Measurements from ENCODE around the gene ALPI. TPM values are rescaled to one million over a fixed set of nuclear protein-coding genes. Genes with fewer than 3 reads are reported as not detected.

Gene ALPI
- total RNA-seq, 1 experiment from 2014 or later = not detected

GRCh38 chr2:232459419-232460035 lies 3.6 kb downstream of the ALPI start:
- H3K9me2 ChIP-seq (replicated peaks; ENCODE audit: low read length) = no peaks in the 10 kb centered on the region
- no peak overlapping the region for H3K4me3 ChIP-seq (ENCODE audit: low read length)
- no peaks in the 10 kb centered on the region for H3F3A ChIP-seq (ENCODE audit: low read length, unreplicated experiment)
- H2AFZ ChIP-seq (ENCODE audit: low read length) = no peak overlapping the region
- DNase-seq (no peak), ATAC-seq (no peak)
- BruUV-seq (replicated peaks) = no TSS peak
- H3K36me3 ChIP-seq (ENCODE audit: low read depth, low read length) = no peaks in the 10 kb centered on the region
- no peak overlapping the region for H3K9ac ChIP-seq (ENCODE audit: low read length)
- ChIA-PET CTCF (no interaction called here), POLR2A (ENCODE audit: unreplicated experiment) (no interaction called here)
- H3K27me3 ChIP-seq (ENCODE audit: low read length) = peaks cover 15% of the 10 kb centered on the region
- no peaks in the 10 kb centered on the region for H3K4me1 ChIP-seq (ENCODE audit: insufficient read depth, low read length)
- no peak overlapping the region for H3K27ac ChIP-seq (ENCODE audit: low read length)
- H3K9me3 ChIP-seq (ENCODE audit: low read length) = no peaks in the 10 kb centered on the region
- no peaks in the 10 kb centered on the region for H4K20me1 ChIP-seq (ENCODE audit: low read length)
- TF ChIP-seq EZH2 (IDR thresholded peaks at IDR 0.05; ENCODE audit: low read length, unreplicated experiment) (no peak), CTCF (conservative IDR thresholded peaks at IDR 0.05; ENCODE audit: low read depth, low read length) (no peak), EZH2phosphoT487 (IDR thresholded peaks at IDR 0.05; ENCODE audit: borderline replicate concordance, low read length) (no peak)
- intact Hi-C loops (cut with micrococcal nuclease) = no loop called here
- H3K79me2 ChIP-seq (ENCODE audit: low read length) = no peaks in the 10 kb centered on the region
- no peak overlapping the region for H3K4me2 ChIP-seq (ENCODE audit: low read length)

- no TSS peak for BruUV-seq (replicated peaks)
- Histone ChIP-seq H4K20me1 (ENCODE audit: low read length) (no peaks in the 10 kb centered on the region), H3K9ac (ENCODE audit: low read length) (no peak overlapping the region), H3K4me2 (ENCODE audit: low read length) (no peak overlapping the region), H3K27ac (ENCODE audit: low read length) (no peak overlapping the region), H3K9me3 (ENCODE audit: low read length) (no peaks in the 10 kb centered on the region), H3K9me2 (replicated peaks; ENCODE audit: low read length) (no peaks in the 10 kb centered on the region), H3K4me1 (ENCODE audit: insufficient read depth, low read length) (no peaks in the 10 kb centered on the region), H3K27me3 (ENCODE audit: low read length) (peaks cover 11% of the 10 kb centered on the region), H3K4me3 (ENCODE audit: low read length) (no peak overlapping the region), H2AFZ (ENCODE audit: low read length) (no peak overlapping the region), H3K36me3 (ENCODE audit: low read depth, low read length) (no peaks in the 10 kb centered on the region), H3F3A (ENCODE audit: low read length, unreplicated experiment) (no peaks in the 10 kb centered on the region), H3K79me2 (ENCODE audit: low read length) (no peaks in the 10 kb centered on the region)
- TF ChIP-seq CTCF (conservative IDR thresholded peaks at IDR 0.05; ENCODE audit: low read depth, low read length) (no peak), EZH2phosphoT487 (IDR thresholded peaks at IDR 0.05; ENCODE audit: borderline replicate concordance, low read length) (no peak), EZH2 (IDR thresholded peaks at IDR 0.05; ENCODE audit: low read length, unreplicated experiment) (no peak)
- ATAC-seq (no peak), DNase-seq (no peak)
- intact Hi-C loops (cut with micrococcal nuclease) = no loop called here
- ChIA-PET CTCF (no interaction called here), POLR2A (ENCODE audit: unreplicated experiment) (no interaction called here)
Measured at GRCh38 chr2:232460171-232460570, 4.2 kb downstream of the ALPI start.

- H3K27ac ChIP-seq (ENCODE audit: low read length) = no peak overlapping the region
- TF ChIP-seq EZH2 (IDR thresholded peaks at IDR 0.05; ENCODE audit: low read length, unreplicated experiment) (no peak), EZH2phosphoT487 (IDR thresholded peaks at IDR 0.05; ENCODE audit: borderline replicate concordance, low read length) (no peak), CTCF (conservative IDR thresholded peaks at IDR 0.05; ENCODE audit: low read depth, low read length) (no peak)
- H3K4me1 ChIP-seq (ENCODE audit: insufficient read depth, low read length) = no peaks in the 10 kb centered on the region
- no peaks in the 10 kb centered on the region for H3F3A ChIP-seq (ENCODE audit: low read length, unreplicated experiment)
- DNase-seq (no peak), ATAC-seq (no peak)
- POLR2A ChIA-PET (ENCODE audit: unreplicated experiment) = no interaction called here
- no peak overlapping the region for H3K4me2 ChIP-seq (ENCODE audit: low read length)
- H3K9ac ChIP-seq (ENCODE audit: low read length) = no peak overlapping the region
- H3K9me3 ChIP-seq (ENCODE audit: low read length) = no peaks in the 10 kb centered on the region
- intact Hi-C loops (cut with micrococcal nuclease) = no loop called here
- BruUV-seq (replicated peaks) = no TSS peak
- CTCF ChIA-PET = no interaction called here
- no peak overlapping the region for H2AFZ ChIP-seq (ENCODE audit: low read length)
- H3K4me3 ChIP-seq (ENCODE audit: low read length) = no peak overlapping the region
- no peaks in the 10 kb centered on the region for H4K20me1 ChIP-seq (ENCODE audit: low read length)
- no peaks in the 10 kb centered on the region for H3K36me3 ChIP-seq (ENCODE audit: low read depth, low read length)
- no peaks in the 10 kb centered on the region for H3K79me2 ChIP-seq (ENCODE audit: low read length)
- H3K27me3 ChIP-seq (ENCODE audit: low read length) = peaks cover 23% of the 10 kb centered on the region
- no peaks in the 10 kb centered on the region for H3K9me2 ChIP-seq (replicated peaks; ENCODE audit: low read length)
Measured at GRCh38 chr2:232463701-232464543, 8.0 kb downstream of the ALPI start.
